Thyroid gland (tissue), 4 donors: ENCODE data around the gene PWWP3B. TPM values are rescaled to one million over a fixed set of nuclear protein-coding genes. Genes with fewer than 3 reads are reported as not detected.

Source experiments
- DNase-seq, 2 donors: peaks; one replicate each; pipeline ENCODE4 v3.0.0-alpha.2; 2019
- H3K27ac ChIP-seq, 3 donors: fragments of 200-600 bp; sonication (generic); 1 replicate in 2 of 3; 2 replicates in 1 of 3; pipeline ENCODE4 v1.5.1; 2016 to 2019; ENCODE audit warnings: mild to moderate bottlenecking in 1 of 3, moderate library complexity in 1 of 3
- H3K27me3 ChIP-seq: fragments of 200-600 bp; sonication (generic); one replicate; pipeline ENCODE4 v1.5.1; 2019
- H3K36me3 ChIP-seq, 2 donors: fragments of 200-600 bp; sonication (generic); one replicate each; pipeline ENCODE4 v1.5.1; 2016 to 2019
- H3K4me1 ChIP-seq, 2 donors: fragments of 200-600 bp; sonication (generic); one replicate each; pipeline ENCODE4 v1.5.1; 2017 to 2019
- H3K4me3 ChIP-seq, 3 donors: fragments of 200-600 bp; sonication (generic); replicated peaks in 1 of 3; 1 replicate in 2 of 3; 2 replicates in 1 of 3; pipeline ENCODE4 v1.5.1; 2016; ENCODE audit warnings: mild to moderate bottlenecking in 1 of 3
- H3K9me3 ChIP-seq: fragments of 200-600 bp; sonication (generic); one replicate; pipeline ENCODE4 v1.5.1; 2017
- POLR2A ChIP-seq, 2 donors: fragments of 450-650 bp; IDR thresholded peaks; one replicate each; pipeline ENCODE4 v1.6.1; 2017; ENCODE audit warnings: antibody characterized with exemption in 2 of 2, mild to moderate bottlenecking in 2 of 2, moderate library complexity in 1 of 2
- WGBS, 2 donors: methylation state at CpG; one replicate each; pipeline ENCODE4 v1.1.5; 2017; 5-methylcytosine and 5-hydroxymethylcytosine counted together
- intact Hi-C: fragments of 100-400 bp; cut with DNase I; formaldehyde crosslinking; loops from one replicate; pipeline ENCODE4 v1.15.1; 2023
- total RNA-seq, 4 donors: library from RNA; depleted of rRNA; stranded (reverse); fragments of >200 nt; gene quantifications; one replicate each; pipeline ENCODE4 v1.2.3, GENCODE V29; 2016
- TF ChIP-seq, protein P1 (sequence below), 6 experiments: fragments of 200-600 bp in 3 of 6; fragments of 450-650 bp in 3 of 6; sonication (generic) in 3 of 6; IDR thresholded peaks; one replicate each; pipeline ENCODE4 v1.5.1; 2016 to 2019; ENCODE audit warnings: antibody characterized with exemption in 6 of 6, mild to moderate bottlenecking in 2 of 6, inconsistent platforms in 1 of 6, moderate library complexity in 1 of 6

Gene PWWP3B
- 10 to 100 TPM; 25.4 to 70.9 (median 37.0) TPM for total RNA-seq

DNA sequence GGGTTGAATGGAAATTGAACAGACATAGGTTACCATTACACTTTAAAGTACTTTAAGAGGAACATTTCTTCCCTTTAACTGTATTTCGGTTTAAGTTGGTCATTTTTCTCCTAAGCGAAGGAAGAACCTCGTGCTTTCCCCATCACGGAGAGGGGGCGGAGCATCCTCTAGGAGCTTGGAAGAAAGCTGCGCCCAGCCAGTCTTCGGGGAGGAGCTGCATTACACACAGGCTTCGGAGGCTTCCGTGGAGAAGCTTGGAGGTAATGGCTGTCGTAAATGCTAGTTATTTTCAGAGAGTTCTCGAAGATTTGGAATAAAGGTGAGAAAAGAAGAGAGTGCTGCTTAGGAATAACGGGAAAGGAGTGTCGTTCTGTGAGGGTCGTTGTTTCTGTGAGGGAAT lies at the start of gene PWWP3B:
Gene PWWP3B (plus strand): TSS at position 199 of the 400 bp plus-strand sequence. CDS start 37,128 bp downstream, outside the sequence.
- Histone ChIP-seq H3K4me3 (peak within 1 kb of the TSS in 2 of 3 donors; percentile 11 to 20), H3K9me3 (no peaks in the 10 kb centered on the region), H3K36me3 (no peaks in the 10 kb centered on the region), H3K27me3 (no peaks in the 10 kb centered on the region), H3K27ac (peak within 1 kb of the TSS in 1 of 3 donors; percentile 34), H3K4me1 (no peaks in the 10 kb centered on the region)
- peak; percentile 78 to 83 for DNase-seq
- intact Hi-C loops: no loop called here
- 10 to 13% methylated on average over 14 of the region's 14 CpGs for WGBS, 2 donors
- TF ChIP-seq POLR2A (IDR thresholded peaks at IDR 0.05): peak in 1 of 2 donors; percentile 85
- TF ChIP-seq, protein P1, sequence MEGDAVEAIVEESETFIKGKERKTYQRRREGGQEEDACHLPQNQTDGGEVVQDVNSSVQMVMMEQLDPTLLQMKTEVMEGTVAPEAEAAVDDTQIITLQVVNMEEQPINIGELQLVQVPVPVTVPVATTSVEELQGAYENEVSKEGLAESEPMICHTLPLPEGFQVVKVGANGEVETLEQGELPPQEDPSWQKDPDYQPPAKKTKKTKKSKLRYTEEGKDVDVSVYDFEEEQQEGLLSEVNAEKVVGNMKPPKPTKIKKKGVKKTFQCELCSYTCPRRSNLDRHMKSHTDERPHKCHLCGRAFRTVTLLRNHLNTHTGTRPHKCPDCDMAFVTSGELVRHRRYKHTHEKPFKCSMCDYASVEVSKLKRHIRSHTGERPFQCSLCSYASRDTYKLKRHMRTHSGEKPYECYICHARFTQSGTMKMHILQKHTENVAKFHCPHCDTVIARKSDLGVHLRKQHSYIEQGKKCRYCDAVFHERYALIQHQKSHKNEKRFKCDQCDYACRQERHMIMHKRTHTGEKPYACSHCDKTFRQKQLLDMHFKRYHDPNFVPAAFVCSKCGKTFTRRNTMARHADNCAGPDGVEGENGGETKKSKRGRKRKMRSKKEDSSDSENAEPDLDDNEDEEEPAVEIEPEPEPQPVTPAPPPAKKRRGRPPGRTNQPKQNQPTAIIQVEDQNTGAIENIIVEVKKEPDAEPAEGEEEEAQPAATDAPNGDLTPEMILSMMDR (IDR thresholded peaks at IDR 0.05): peak in 1 of 6 experiments; percentile 12

DNA sequence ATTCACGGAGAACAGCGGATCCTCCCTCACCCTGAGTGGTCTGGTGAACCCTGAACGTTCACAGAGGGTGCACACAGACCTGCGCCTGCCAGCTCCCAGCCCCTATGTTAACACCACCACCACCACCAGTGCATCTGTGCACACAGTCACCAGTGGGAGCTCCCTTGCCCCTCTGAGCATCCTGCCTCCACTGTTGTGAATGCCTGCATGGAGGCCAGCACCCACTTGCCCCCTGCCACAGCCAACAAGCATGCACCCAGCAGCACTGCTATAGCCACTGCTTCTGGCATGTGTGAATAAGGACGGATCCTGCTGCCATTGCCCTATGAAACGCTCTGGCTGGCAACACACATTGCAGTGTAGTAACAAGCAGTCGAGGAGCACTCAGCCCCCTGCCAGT lies 29.1 kb upstream of the PWWP3B start:
- TF ChIP-seq, protein P1 (IDR thresholded peaks at IDR 0.05): no peak
- TF ChIP-seq POLR2A (IDR thresholded peaks at IDR 0.05): no peak
- DNase-seq: no peak

DNA sequence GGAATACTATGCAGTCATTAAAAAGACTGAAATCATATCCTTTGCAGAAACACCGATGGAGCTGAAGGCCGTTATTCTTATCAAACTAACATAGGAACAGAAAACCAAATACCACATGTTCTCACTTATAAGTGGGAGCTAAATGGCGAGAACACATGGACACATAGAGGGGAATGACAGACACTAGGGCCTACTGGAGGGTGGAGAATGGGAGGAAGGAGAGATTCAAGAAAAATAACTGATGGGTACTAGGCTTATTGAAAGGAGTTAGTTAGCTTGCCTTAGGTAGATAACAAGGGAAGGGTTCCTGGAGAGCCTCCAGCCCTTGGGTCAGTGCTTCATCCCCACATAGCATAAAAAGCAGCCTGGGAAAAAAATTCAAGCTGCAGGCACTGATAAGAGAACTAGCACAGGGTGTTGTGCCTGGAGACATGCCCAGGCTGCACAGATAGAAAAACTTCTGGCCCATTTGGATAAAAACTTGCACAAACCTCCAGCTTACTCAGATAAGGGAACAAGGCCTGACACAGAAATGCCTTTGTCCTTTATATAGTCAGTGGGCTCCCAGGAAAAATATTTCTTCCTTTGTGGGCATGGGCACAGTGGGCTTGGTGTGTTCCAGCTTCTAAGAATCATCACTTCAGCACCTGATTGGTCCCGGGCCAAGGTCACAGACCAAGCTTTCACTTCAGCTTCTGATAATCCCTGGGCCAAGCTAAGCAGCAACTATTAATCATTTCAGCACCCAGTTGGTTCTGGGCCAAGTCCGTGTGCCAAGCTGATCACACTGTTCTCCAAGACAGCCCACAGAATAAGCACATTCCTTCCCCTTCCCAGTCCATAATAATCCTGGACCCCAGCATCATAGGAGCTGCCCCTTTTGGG lies 23.1 kb upstream of the PWWP3B start:
- Histone ChIP-seq H3K4me1 (no peaks in the 10 kb centered on the region), H3K9me3 (no peaks in the 10 kb centered on the region), H3K27ac (no peak overlapping the region), H3K4me3 (no peak overlapping the region), H3K27me3 (no peaks in the 10 kb centered on the region), H3K36me3 (no peaks in the 10 kb centered on the region)
- intact Hi-C loops: no loop called here
- no peak for TF ChIP-seq POLR2A (IDR thresholded peaks at IDR 0.05)
- TF ChIP-seq, protein P1 (IDR thresholded peaks at IDR 0.05): no peak
- DNase-seq: no peak
- WGBS, 2 donors: 81 to 87% methylated on average over 5 of the region's 5 CpGs

More for the DNA sequence above, 29.1 kb upstream of the PWWP3B start:
- H3K4me1 ChIP-seq: no peaks in the 10 kb centered on the region
- no peaks in the 10 kb centered on the region for H3K36me3 ChIP-seq
- no peak overlapping the region for H3K27ac ChIP-seq
- H3K9me3 ChIP-seq: no peaks in the 10 kb centered on the region
- intact Hi-C loops: no loop called here
- WGBS, 2 donors: no CpG with 5 or more reads among the region's 7 CpGs
- no peaks in the 10 kb centered on the region for H3K27me3 ChIP-seq
- H3K4me3 ChIP-seq: no peak overlapping the region

DNA sequence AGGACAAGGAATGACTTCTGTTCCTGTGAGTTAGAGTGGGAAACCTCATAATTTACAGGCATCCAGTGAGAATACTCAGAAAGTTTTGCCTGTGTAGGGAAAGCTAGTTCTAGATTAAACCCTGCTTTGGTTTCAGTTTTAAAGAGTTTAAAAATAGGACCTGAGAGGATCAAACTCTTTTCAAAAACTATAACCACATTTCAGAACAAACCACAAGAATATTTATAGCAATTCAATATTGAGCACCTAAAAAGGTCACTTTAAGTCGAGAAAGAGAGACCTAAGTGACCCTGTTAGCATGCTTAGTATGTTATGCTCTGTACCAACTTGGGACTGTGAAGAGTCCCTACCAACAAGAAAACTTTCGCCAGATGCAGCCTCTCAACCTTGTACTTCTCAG lies 17.4 kb upstream of the PWWP3B start:
- Histone ChIP-seq H3K4me1 (no peaks in the 10 kb centered on the region), H3K9me3 (no peaks in the 10 kb centered on the region), H3K4me3 (no peak overlapping the region), H3K27me3 (no peaks in the 10 kb centered on the region), H3K36me3 (no peaks in the 10 kb centered on the region), H3K27ac (no peak overlapping the region)
- no peak for TF ChIP-seq POLR2A (IDR thresholded peaks at IDR 0.05)
- TF ChIP-seq, protein P1 (IDR thresholded peaks at IDR 0.05): no peak
- WGBS, 2 donors: 69 to 76% methylated on average over 2 of the region's 2 CpGs
- DNase-seq: no peak
- intact Hi-C loops: no loop called here

DNA sequence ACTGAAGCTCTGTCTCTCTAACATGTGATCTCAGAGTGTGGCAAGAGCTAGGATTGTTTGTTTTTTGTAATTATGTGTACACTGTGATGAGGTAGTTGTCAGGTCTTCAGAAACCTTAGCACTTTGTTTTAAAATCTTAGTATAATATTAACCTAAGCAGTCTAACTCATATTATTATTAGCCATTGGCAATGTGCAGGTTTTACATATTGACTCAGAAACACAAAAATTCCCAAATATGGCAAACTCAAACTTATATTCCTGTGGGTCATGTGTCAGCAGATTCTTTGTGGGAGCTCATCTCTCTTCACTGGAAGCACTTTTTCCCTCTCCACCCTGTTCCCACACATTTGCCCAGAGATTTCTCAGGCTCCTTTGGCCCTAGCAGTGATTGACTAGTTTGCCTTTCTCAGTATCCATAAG lies 8.2 kb upstream of the PWWP3B start:
- no peak for DNase-seq
- intact Hi-C loops: no loop called here
- Histone ChIP-seq H3K4me1 (no peaks in the 10 kb centered on the region), H3K4me3 (no peak overlapping the region), H3K9me3 (no peaks in the 10 kb centered on the region), H3K36me3 (no peaks in the 10 kb centered on the region), H3K27me3 (no peaks in the 10 kb centered on the region), H3K27ac (no peak overlapping the region)
- no peak for TF ChIP-seq POLR2A (IDR thresholded peaks at IDR 0.05)
- TF ChIP-seq, protein P1 (IDR thresholded peaks at IDR 0.05): no peak
